Choroid plexus epithelial cell (primary cell): ENCODE measurements around the gene VAX1.

ENCODE experiments used
- DNase-seq: peaks from one replicate; pipeline ENCODE4 v3.0.0-alpha.2; 2010; ENCODE audit warnings: low read depth
- H3K4me3 ChIP-seq: 2 replicates; pipeline ENCODE4 v1.5.1; 2011; ENCODE audit warnings: low read depth, mild to moderate bottlenecking, control low read depth, low read length, moderate library complexity
- TF ChIP-seq, protein P1 (sequence below): conservative IDR thresholded peaks from 2 replicates; pipeline ENCODE4 v1.5.1; 2011; ENCODE audit warnings: low read depth, mild to moderate bottlenecking, control low read depth, inconsistent platforms, low read length, moderate library complexity

VAX1 gene

DNA sequence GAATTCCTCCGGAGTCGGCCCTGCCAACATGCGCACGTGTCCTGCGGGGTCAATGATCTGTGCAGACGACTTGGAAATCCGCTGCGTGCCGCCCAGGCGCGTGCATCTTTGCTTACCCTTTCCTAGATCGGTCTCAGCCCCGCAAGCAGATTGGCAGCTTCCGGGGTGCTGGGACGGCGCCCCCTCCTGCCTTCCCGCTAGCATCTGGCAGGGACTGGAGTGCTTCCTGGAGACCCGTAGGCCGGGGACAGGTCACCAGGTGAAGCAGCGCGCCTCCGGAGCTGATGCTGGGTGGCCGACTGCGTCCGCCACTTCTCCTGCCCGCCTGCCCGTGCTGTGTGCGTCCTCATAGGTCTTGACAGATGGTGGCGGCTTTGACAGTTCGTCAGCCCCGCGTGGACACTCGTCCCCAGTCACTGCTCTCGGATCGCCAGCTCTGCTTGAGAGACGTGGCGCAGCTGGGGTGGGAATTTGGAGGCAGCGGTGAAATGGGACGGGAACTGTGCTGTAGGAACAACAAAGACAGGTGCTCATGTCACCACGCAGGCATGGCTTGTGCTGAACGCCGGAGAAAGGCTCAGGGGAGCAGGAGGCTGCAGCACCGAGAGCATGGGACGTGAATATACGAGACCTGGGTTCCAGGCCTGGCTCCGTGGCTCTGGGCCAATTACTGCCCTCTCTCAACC is 37.3 kb upstream of the VAX1 start:
- peak overlapping the region; percentile 36 for H3K4me3 ChIP-seq
- no peak for DNase-seq
- TF ChIP-seq, protein P1, sequence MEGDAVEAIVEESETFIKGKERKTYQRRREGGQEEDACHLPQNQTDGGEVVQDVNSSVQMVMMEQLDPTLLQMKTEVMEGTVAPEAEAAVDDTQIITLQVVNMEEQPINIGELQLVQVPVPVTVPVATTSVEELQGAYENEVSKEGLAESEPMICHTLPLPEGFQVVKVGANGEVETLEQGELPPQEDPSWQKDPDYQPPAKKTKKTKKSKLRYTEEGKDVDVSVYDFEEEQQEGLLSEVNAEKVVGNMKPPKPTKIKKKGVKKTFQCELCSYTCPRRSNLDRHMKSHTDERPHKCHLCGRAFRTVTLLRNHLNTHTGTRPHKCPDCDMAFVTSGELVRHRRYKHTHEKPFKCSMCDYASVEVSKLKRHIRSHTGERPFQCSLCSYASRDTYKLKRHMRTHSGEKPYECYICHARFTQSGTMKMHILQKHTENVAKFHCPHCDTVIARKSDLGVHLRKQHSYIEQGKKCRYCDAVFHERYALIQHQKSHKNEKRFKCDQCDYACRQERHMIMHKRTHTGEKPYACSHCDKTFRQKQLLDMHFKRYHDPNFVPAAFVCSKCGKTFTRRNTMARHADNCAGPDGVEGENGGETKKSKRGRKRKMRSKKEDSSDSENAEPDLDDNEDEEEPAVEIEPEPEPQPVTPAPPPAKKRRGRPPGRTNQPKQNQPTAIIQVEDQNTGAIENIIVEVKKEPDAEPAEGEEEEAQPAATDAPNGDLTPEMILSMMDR: no peak

DNA sequence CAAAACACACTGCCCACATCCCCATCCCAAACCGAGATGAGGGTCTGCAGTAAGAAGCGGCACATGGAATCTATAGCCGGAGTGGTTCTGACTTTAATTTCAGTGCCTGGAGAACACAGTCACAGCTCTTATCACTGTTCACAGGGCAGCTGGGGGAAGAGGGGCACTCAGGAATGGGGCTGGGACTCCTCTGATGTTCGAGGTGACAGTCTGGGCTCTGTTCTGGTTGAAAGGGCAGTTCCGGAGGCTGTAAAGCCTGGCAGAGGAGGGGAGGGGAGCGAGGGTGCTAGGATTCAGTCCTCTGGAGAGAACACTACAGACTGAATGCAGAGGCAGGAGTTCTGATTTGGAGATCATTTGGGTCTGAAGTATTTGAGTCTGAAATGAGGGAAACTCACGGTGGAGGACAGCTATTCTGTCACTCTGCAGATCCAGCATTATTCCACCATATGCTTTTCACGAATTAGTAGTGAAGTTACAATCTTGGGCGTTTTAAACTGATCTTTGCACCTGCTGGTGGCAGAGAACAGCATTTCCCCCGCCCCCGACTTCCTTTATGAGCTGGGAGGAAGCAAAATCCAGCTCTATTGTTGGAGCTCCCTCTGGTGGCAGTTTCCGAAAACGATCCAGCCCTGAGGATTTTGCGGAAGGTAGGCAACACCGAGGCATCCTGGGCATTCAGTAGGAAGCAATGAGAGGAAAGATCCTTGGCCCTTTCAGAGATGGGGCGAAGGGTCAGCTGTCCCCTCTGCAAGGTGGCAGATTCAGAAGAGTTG is 36.6 kb upstream of the VAX1 start:
- H3K4me3 ChIP-seq: peak overlapping the region; percentile 36
- DNase-seq: peak; percentile 79
- TF ChIP-seq, protein P1: peak; percentile 91

DNA sequence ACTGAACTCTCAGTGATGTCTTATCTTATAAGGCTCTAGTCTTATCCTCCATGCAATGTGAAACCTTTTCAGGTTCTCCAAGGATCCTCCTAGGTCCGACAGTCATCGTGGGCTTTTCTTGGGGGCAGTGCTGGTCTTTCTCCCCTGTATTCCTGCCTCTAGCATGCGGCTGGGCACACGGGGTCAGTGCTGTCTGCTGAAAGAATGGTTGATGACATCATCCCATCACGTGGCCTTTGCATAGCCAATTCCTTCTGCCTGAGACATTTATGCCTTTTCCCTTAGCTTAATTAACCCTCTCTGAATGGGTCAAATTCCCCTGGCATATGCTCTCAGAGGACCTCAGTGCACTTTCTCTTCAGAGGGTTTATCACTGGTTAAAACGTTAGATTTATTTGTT is 32.2 kb upstream of the VAX1 start:
- H3K4me3 ChIP-seq: no peak overlapping the region
- TF ChIP-seq, protein P1: no peak
- DNase-seq: no peak

DNA sequence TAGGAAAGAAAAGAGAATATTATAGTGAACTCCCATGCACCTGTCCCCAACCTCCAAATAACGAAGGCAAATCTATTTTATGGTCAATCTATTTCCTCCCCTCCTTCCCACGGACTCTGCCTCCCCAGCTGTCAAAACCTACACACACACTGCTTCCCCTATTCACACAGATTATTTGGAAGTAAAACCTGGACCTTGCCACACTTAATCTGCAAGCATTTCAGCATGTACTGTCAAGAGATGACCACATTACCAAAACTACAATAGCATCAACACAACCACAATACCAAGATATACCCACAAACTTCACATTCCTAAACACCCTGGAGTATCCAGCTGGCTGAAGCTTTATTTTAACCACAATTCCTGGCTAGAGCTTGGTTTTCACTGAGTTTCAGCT is 31.4 kb upstream of the VAX1 start:
- H3K4me3 ChIP-seq: no peak overlapping the region
- DNase-seq: no peak
- TF ChIP-seq, protein P1: no peak

DNA sequence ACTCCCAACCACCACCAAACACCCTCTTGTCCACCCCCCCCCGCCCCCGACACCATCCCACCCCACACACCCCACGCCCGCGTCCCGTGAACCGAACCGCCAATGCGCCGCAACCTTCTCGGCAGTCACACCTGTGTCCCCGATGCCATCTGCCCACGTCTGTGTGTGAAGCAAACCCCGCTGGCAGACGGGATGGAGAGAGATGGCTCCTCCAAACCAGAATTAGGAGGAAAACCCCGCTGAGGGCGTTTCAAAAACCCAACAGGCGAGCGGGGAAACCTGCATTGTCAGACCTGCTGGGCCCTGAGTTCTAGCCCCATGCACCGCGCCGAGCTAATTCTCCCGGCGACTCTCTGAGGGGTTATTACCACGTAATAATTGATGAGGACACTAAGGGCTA is 30.7 kb upstream of the VAX1 start:
- H3K4me3 ChIP-seq: no peak overlapping the region
- no peak for DNase-seq
- TF ChIP-seq, protein P1: no peak

DNA sequence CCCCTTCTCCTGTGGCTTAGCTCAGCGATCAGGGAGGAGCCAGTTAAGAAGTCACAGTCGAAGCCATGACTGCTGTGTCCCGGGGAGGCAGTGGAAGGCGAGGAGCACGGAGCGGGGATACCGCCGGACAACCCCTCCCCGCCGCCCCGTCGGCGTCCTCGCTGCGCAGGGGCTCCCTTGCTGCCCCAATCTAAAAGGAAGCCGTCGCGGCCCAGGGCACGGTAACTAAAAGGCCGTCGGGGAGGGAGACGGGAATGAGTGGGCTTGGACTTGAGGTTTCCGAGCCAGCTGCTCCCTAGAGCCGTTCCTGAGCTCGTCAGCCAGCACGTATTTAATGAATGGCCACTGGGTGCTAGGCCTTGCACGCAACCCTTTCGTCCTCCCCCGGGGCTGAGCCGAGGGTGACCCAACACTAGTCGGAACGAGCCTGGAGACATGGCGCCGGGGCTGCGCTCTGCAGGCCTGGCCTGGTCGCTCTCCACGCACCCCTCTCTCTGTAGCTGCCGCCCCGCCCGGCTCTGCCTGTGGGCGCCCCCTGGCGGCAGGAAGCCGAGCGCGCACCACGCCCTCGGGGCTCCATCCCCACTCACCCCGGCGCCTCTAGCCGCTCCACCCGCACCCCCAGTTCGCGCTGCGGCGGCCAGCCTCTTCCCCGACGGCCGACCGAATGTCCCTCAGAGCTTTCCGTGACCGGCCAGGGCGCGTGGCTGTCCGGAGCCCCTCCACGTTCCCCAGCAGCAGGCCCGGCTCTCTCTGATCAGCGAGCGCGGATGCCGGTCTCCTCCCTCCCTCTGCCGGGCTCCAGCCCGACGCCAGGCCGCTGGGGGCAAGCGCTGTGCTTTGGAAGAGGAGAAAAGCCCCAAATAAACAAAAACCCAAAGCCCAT is 30.0 kb upstream of the VAX1 start:
- no peak overlapping the region for H3K4me3 ChIP-seq
- TF ChIP-seq, protein P1: peak; percentile 50
- peak; percentile 22 for DNase-seq
